ENCODE results near the gene UBE2D4. TPM values are rescaled to one million over a fixed set of nuclear protein-coding genes. Genes with fewer than 3 reads are reported as not detected.

The UBE2D4 gene
- total RNA-seq, result 1 to 10 TPM; 7.2 to 7.6 TPM

GRCh38 chr7:43925984-43926797 lies at the start of gene UBE2D4:
UBE2D4 (plus strand) TSS chr7:43926436; CDS start chr7:43926533, 97 bp downstream.
- H3K36me3 Mint-ChIP-seq, result peaks cover 8% of the 10 kb centered on the region
- H3K27ac Mint-ChIP-seq, result peak within 1 kb of the TSS; percentile 92
- H3K27me3 Mint-ChIP-seq, result no peaks in the 10 kb centered on the region
- peak; percentile 95 for ATAC-seq
- peak; percentile 91 for DNase-seq
- H3K4me1 Mint-ChIP-seq, result peaks cover 27% of the 10 kb centered on the region
- H3K9me3 Mint-ChIP-seq (ENCODE audit: low read depth), result no peaks in the 10 kb centered on the region
- peak within 1 kb of the TSS; percentile 85 for H3K4me3 Mint-ChIP-seq
- CTCF ChIA-PET, result interaction anchor here (0.7 to 1.5 kb wide), 3 partner anchors 9 to 23 kb away, joined by 3 to 4 read pairs (median 3); no protein-coding TSS in a partner anchor

GRCh38 chr7:43876976-43877745 lies 49.1 kb upstream of the UBE2D4 start:
- peak; percentile 16 for ATAC-seq
- H3K4me3 Mint-ChIP-seq, result no peak overlapping the region
- H3K36me3 Mint-ChIP-seq, result peaks cover 37% of the 10 kb centered on the region

GRCh38 chr7:43877968-43878864 lies 48.0 kb upstream of the UBE2D4 start:
- Mint-ChIP-seq H3K27me3 (no peaks in the 10 kb centered on the region), H3K4me3 (no peak overlapping the region), H3K36me3 (peaks cover 39% of the 10 kb centered on the region), H3K27ac (no peak overlapping the region), H3K4me1 (peaks cover 11% of the 10 kb centered on the region), H3K9me3 (ENCODE audit: low read depth) (peaks cover 2% of the 10 kb centered on the region)
- DNase-seq, result no peak
- CTCF ChIA-PET, result interaction anchor here (1.1 kb wide), 1 partner anchor 39 kb away, joined by 3 read pairs; no protein-coding TSS in a partner anchor
- ATAC-seq, result no peak

More at GRCh38 chr7:43876976-43877745, 49.1 kb upstream of the UBE2D4 start:
- Mint-ChIP-seq H3K4me1 (peaks cover 11% of the 10 kb centered on the region), H3K9me3 (ENCODE audit: low read depth) (peaks cover 2% of the 10 kb centered on the region), H3K27ac (no peak overlapping the region), H3K27me3 (no peaks in the 10 kb centered on the region)
- peak; percentile 45 for DNase-seq
- CTCF ChIA-PET, result interaction anchor here (1.1 kb wide), 1 partner anchor 17 kb away, joined by 3 read pairs; no protein-coding TSS in a partner anchor

GRCh38 chr7:43878867-43879266 lies 47.4 kb upstream of the UBE2D4 start:
- CTCF ChIA-PET, result interaction anchor here (1.1 to 1.2 kb wide), 2 partner anchors 40 to 179 kb away, joined by 3 read pairs; no protein-coding TSS in a partner anchor
- H3K27ac Mint-ChIP-seq, result no peak overlapping the region

DNA sequence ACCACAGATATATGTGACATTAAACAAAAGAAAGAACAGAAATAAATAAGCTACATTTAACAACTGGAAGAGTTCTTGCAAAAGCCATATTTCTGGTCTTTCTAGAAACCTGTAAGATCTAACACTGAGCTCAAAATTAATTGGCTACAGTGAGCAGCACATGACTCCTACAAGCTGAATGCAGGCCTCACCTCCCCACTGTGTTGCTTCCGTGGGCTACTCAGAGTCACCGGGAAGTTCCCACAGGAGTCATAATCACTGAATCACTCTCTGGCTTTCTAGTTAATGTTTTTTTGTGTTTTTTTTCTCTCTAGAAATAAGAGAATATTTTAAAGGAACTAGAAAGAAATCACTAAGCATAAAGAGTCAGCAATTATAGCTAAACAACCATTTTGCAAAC lies 46.8 kb upstream of the UBE2D4 start:
- Mint-ChIP-seq H3K27ac (no peak overlapping the region), H3K9me3 (ENCODE audit: low read depth) (no peaks in the 10 kb centered on the region)

More at GRCh38 chr7:43878867-43879266, 47.4 kb upstream of the UBE2D4 start:
- ATAC-seq (no peak), DNase-seq (no peak)
- H3K27me3 Mint-ChIP-seq, result no peaks in the 10 kb centered on the region
- H3K36me3 Mint-ChIP-seq, result peaks cover 39% of the 10 kb centered on the region
- no peaks in the 10 kb centered on the region for H3K9me3 Mint-ChIP-seq (ENCODE audit: low read depth)
- H3K4me1 Mint-ChIP-seq, result peaks cover 11% of the 10 kb centered on the region
- H3K4me3 Mint-ChIP-seq, result no peak overlapping the region

GRCh38 chr7:43880596-43880995 lies 45.6 kb upstream of the UBE2D4 start:
- DNase-seq (no peak), ATAC-seq (no peak)
- peaks cover 11% of the 10 kb centered on the region for H3K4me1 Mint-ChIP-seq
- H3K27me3 Mint-ChIP-seq, result no peaks in the 10 kb centered on the region
- CTCF ChIA-PET, result no interaction called here
- H3K36me3 Mint-ChIP-seq, result peaks cover 39% of the 10 kb centered on the region
- H3K9me3 Mint-ChIP-seq (ENCODE audit: low read depth), result no peaks in the 10 kb centered on the region
- H3K27ac Mint-ChIP-seq, result no peak overlapping the region
- no peak overlapping the region for H3K4me3 Mint-ChIP-seq

More for the DNA sequence above, 46.8 kb upstream of the UBE2D4 start:
- no peak for ATAC-seq
- no peak for DNase-seq
- Mint-ChIP-seq H3K4me3 (no peak overlapping the region), H3K4me1 (peaks cover 11% of the 10 kb centered on the region), H3K27me3 (no peaks in the 10 kb centered on the region), H3K36me3 (peaks cover 41% of the 10 kb centered on the region)
- CTCF ChIA-PET, result interaction anchor here (1.2 kb wide), 1 partner anchor 179 kb away, joined by 3 read pairs; no protein-coding TSS in a partner anchor

- CTCF ChIA-PET, result interaction anchor here (0.9 kb wide), 1 partner anchor 10 kb away, joined by 3 read pairs; no protein-coding TSS in a partner anchor
- no peak overlapping the region for H3K27ac Mint-ChIP-seq
- H3K9me3 Mint-ChIP-seq (ENCODE audit: low read depth), result no peaks in the 10 kb centered on the region
- no peak for DNase-seq
- no peaks in the 10 kb centered on the region for H3K27me3 Mint-ChIP-seq
- peaks cover 29% of the 10 kb centered on the region for H3K36me3 Mint-ChIP-seq
- H3K4me1 Mint-ChIP-seq, result peaks cover 3% of the 10 kb centered on the region
- no peak for ATAC-seq
- H3K4me3 Mint-ChIP-seq, result no peak overlapping the region
Measured at GRCh38 chr7:43884209-43884608, 42.0 kb upstream of the UBE2D4 start.

- H3K27ac Mint-ChIP-seq, result no peak overlapping the region
- H3K27me3 Mint-ChIP-seq, result no peaks in the 10 kb centered on the region
- H3K4me3 Mint-ChIP-seq, result no peak overlapping the region
- no peaks in the 10 kb centered on the region for H3K9me3 Mint-ChIP-seq (ENCODE audit: low read depth)
- no peak for ATAC-seq
- DNase-seq, result no peak
- CTCF ChIA-PET, result interaction anchor here (0.9 kb wide), 1 partner anchor 9 kb away, joined by 3 read pairs; no protein-coding TSS in a partner anchor
- peaks cover 5% of the 10 kb centered on the region for H3K4me1 Mint-ChIP-seq
- H3K36me3 Mint-ChIP-seq, result peaks cover 29% of the 10 kb centered on the region
Measured at GRCh38 chr7:43884617-43885016, 41.6 kb upstream of the UBE2D4 start.

- Mint-ChIP-seq H3K36me3 (peaks cover 13% of the 10 kb centered on the region), H3K27me3 (no peaks in the 10 kb centered on the region), H3K4me3 (no peak overlapping the region), H3K4me1 (peaks cover 25% of the 10 kb centered on the region), H3K9me3 (ENCODE audit: low read depth) (no peaks in the 10 kb centered on the region), H3K27ac (no peak overlapping the region)
- CTCF ChIA-PET, result no interaction called here
- ATAC-seq (no peak), DNase-seq (no peak)
Measured at GRCh38 chr7:43888993-43889945, 37.0 kb upstream of the UBE2D4 start.

- H3K27me3 Mint-ChIP-seq, result no peaks in the 10 kb centered on the region
- peaks cover 18% of the 10 kb centered on the region for H3K36me3 Mint-ChIP-seq
- no peak for DNase-seq
- H3K4me3 Mint-ChIP-seq, result no peak overlapping the region
- CTCF ChIA-PET, result interaction anchor here (0.7 kb wide), 1 partner anchor 40 kb away, joined by 3 read pairs; no protein-coding TSS in a partner anchor
- no peak for ATAC-seq
- peaks cover 25% of the 10 kb centered on the region for H3K4me1 Mint-ChIP-seq
- no peak overlapping the region for H3K27ac Mint-ChIP-seq
- H3K9me3 Mint-ChIP-seq (ENCODE audit: low read depth), result no peaks in the 10 kb centered on the region
Measured at GRCh38 chr7:43890468-43890867, 35.8 kb upstream of the UBE2D4 start.

- Mint-ChIP-seq H3K4me3 (no peak overlapping the region), H3K36me3 (peaks cover 23% of the 10 kb centered on the region), H3K27ac (no peak overlapping the region), H3K9me3 (ENCODE audit: low read depth) (no peaks in the 10 kb centered on the region), H3K27me3 (no peaks in the 10 kb centered on the region), H3K4me1 (peaks cover 28% of the 10 kb centered on the region)
- ATAC-seq, result no peak
- no peak for DNase-seq
- CTCF ChIA-PET, result interaction anchor here (0.7 kb wide), 1 partner anchor 39 kb away, joined by 3 read pairs; no protein-coding TSS in a partner anchor
Measured at GRCh38 chr7:43891069-43891955, 34.9 kb upstream of the UBE2D4 start.
